Breast epithelium (tissue), 4 donors: ENCODE data around the gene CHST15. TPM values are rescaled to one million over a fixed set of nuclear protein-coding genes. Genes with fewer than 3 reads are reported as not detected.
A peak's percentile ranks its signal among the peaks of the same experiment; 100 is the strongest.

Source experiments
- DNase-seq, 2 donors: peaks; one replicate each; pipeline ENCODE4 v3.0.0-alpha.2; 2019; ENCODE audit warnings: low spot score in 2 of 2
- H3K27ac ChIP-seq, 2 donors: fragments of 200-600 bp; sonication (generic) in 1 of 2; one replicate each; pipeline ENCODE4 v1.5.1; 2016 to 2019; ENCODE audit warnings: mild to moderate bottlenecking in 1 of 2
- H3K27me3 ChIP-seq, 2 donors: fragments of 200-600 bp; sonication (generic) in 1 of 2; one replicate each; pipeline versions ENCODE4 v1.5.1 to v1.6.0; 2017 to 2019; ENCODE audit warnings: control low read depth in 1 of 2, mild to moderate bottlenecking in 1 of 2
- H3K36me3 ChIP-seq: fragments of 200-600 bp; one replicate; pipeline ENCODE4 v1.5.1; 2019
- H3K4me1 ChIP-seq, 2 donors: fragments of 200-600 bp; sonication (generic); one replicate each; pipeline ENCODE4 v1.5.1; 2016 to 2019; ENCODE audit warnings: control low read depth in 1 of 2
- H3K4me3 ChIP-seq, 3 donors: fragments of 200-600 bp; sonication (generic); 1 replicate in 2 of 3; 2 replicates in 1 of 3; pipeline ENCODE4 v1.5.1; 2016 to 2019; ENCODE audit warnings: mild to moderate bottlenecking in 3 of 3, moderate library complexity in 2 of 3
- H3K9me3 ChIP-seq, 2 donors: fragments of 200-600 bp; sonication (generic) in 1 of 2; one replicate each; pipeline ENCODE4 v1.5.1; 2016 to 2019; ENCODE audit warnings: control low read depth in 1 of 2
- CTCF ChIP-seq, 3 donors: fragments of 450-650 bp; IDR thresholded peaks; one replicate each; pipeline ENCODE4 v1.5.1; 2016 to 2017; ENCODE audit warnings: antibody characterized with exemption in 3 of 3, mild to moderate bottlenecking in 3 of 3, moderate library complexity in 3 of 3
- POLR2A ChIP-seq: fragments of 450-650 bp; IDR thresholded peaks from one replicate; pipeline ENCODE4 v1.6.1; 2016; ENCODE audit warnings: antibody characterized with exemption, mild to moderate bottlenecking, moderate library complexity
- POLR2AphosphoS5 ChIP-seq, 3 donors: sonication (generic); formaldehyde crosslinking; IDR thresholded peaks; one replicate each; pipeline ENCODE4 v1.6.1; 2017; ENCODE audit warnings: antibody characterized with exemption in 3 of 3
- intact Hi-C: fragments of 100-400 bp; cut with DNase I; formaldehyde crosslinking; loops from one replicate; pipeline ENCODE4 v1.15.1; 2023; ENCODE audit warnings: low total_unique reads
- total RNA-seq, 3 donors: library from RNA; depleted of rRNA; stranded (reverse); fragments of >200 nt; gene quantifications; one replicate each; pipeline ENCODE4 v1.1.0, GENCODE V29; 2016

CHST15 gene
- total RNA-seq, 3 donors from 2014 or later: 19.0 to 57.8 (median 56.4) TPM

DNA sequence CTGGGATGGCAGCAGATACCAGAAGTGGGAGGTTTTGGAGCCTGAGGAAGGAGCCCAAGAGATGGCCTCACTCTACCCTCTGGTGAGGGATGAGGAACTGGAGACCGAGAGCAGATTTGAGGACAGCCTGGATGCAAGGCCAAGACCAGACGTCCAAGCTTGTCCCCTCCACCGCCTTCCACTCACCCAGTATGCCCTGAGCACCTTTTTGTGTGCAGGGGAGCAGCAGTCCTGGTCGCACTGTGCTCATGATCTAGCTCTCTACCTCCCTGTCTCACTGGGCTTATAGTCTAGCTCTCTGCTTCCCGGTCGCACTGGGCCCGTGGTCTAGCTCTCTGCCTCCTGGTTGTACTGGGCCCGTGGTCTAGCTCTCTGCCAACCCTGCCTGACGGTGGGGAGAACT, 33.6 kb upstream of the CHST15 start:
- Histone ChIP-seq H3K27ac (peak overlapping the region in 1 of 2 donors; percentile 25), H3K4me3 (no peak overlapping the region), H3K27me3 (no peaks in the 10 kb centered on the region), H3K36me3 (no peaks in the 10 kb centered on the region), H3K4me1 (no peaks in the 10 kb centered on the region), H3K9me3 (no peaks in the 10 kb centered on the region)
- no peak for DNase-seq
- TF ChIP-seq POLR2A (no peak), CTCF (IDR thresholded peaks at IDR 0.05) (no peak), POLR2AphosphoS5 (IDR thresholded peaks at IDR 0.05) (no peak)
- intact Hi-C loops: no loop called here

GRCh38 chr10:124126145-124126982, 33.0 kb upstream of the CHST15 start:
- intact Hi-C loops: no loop called here
- DNase-seq: no peak
- no peaks in the 10 kb centered on the region for H3K27me3 ChIP-seq
- no peak overlapping the region for H3K27ac ChIP-seq
- H3K4me3 ChIP-seq: no peak overlapping the region
- H3K9me3 ChIP-seq: no peaks in the 10 kb centered on the region
- H3K36me3 ChIP-seq: no peaks in the 10 kb centered on the region
- TF ChIP-seq CTCF (IDR thresholded peaks at IDR 0.05) (no peak), POLR2A (no peak), POLR2AphosphoS5 (IDR thresholded peaks at IDR 0.05) (no peak)
- no peaks in the 10 kb centered on the region for H3K4me1 ChIP-seq

GRCh38 chr10:124125305-124126116, 32.1 kb upstream of the CHST15 start:
- Histone ChIP-seq H3K36me3 (no peaks in the 10 kb centered on the region), H3K27me3 (no peaks in the 10 kb centered on the region), H3K9me3 (no peaks in the 10 kb centered on the region), H3K27ac (no peak overlapping the region), H3K4me3 (no peak overlapping the region), H3K4me1 (no peaks in the 10 kb centered on the region)
- intact Hi-C loops: no loop called here
- DNase-seq: no peak
- TF ChIP-seq POLR2A (no peak), CTCF (IDR thresholded peaks at IDR 0.05) (peak in 2 of 3 donors; percentile 30 to 45)

DNA sequence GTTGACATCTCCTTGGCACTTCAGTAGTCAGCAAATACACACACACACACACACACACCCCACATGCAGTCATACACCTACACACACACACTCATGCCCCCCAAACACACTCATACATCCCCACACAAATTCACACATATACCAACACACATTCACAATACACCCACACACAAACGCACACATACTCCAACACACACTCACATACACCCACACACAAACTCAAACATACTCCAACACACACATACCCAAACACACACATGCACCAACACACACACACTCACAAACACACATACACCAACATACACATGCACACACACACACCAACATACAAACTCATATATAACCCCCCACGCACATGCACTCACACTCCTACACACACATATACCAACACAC, 31.4 kb upstream of the CHST15 start:
- DNase-seq: no peak
- Histone ChIP-seq H3K27me3 (no peaks in the 10 kb centered on the region), H3K4me3 (no peak overlapping the region), H3K36me3 (no peaks in the 10 kb centered on the region), H3K27ac (no peak overlapping the region), H3K9me3 (no peaks in the 10 kb centered on the region), H3K4me1 (no peaks in the 10 kb centered on the region)
- intact Hi-C loops: no loop called here
- TF ChIP-seq POLR2AphosphoS5 (IDR thresholded peaks at IDR 0.05) (no peak), POLR2A (no peak), CTCF (IDR thresholded peaks at IDR 0.05) (no peak)
